OCI-LY7 (cell line): ENCODE measurements around the gene PACSIN2.

Source experiments
- CTCF ChIP-seq: fragments of 200-600 bp; sonication (generic); conservative IDR thresholded peaks from 2 replicates; pipeline ENCODE4 v1.5.1; 2014; ENCODE audit warnings: mild to moderate bottlenecking, antibody characterized with exemption, low read length, moderate library complexity, mixed read lengths
- EZH2phosphoT487 ChIP-seq: fragments of 200-600 bp; sonication (generic); IDR thresholded peaks from 2 replicates; pipeline ENCODE4 v1.6.1; 2018; ENCODE audit warnings: low read depth, borderline replicate concordance, mild to moderate bottlenecking, mixed run types, antibody characterized with exemption, low read length, moderate library complexity, mixed read lengths

DNA sequence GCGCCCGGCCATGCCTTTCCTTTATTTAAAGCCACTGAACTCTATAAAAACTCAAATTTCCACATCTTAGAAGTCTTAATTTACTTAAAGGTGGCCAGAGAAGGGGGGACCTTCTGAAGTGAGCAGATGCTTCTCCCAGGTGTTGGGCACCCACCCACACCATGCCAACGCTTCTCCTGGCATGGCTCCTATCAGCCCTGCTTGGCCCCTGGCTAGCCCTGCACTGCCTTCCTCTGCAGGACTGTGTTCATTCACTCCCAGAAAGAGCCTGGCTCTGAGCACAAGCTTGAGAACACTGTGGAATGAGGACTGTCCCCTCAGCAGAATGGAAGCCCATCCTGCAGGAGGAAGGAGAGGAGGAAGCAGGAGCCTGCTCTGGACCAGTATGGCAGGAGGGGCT, 123.3 kb downstream of the PACSIN2 start:
- no peak for TF ChIP-seq CTCF
- TF ChIP-seq EZH2phosphoT487: no peak
